Measurements from ENCODE around the gene CDC42SE2. TPM values are rescaled to one million over a fixed set of nuclear protein-coding genes. Genes with fewer than 3 reads are reported as not detected.

The CDC42SE2 gene
- total RNA-seq, 6 experiments from 2014 or later: 14.2 to 18.0 (median 16.4) TPM

- no peaks in the 10 kb centered on the region for H3K9me3 Mint-ChIP-seq
- H3K4me3 Mint-ChIP-seq: no peak overlapping the region
- H3K36me3 Mint-ChIP-seq (ENCODE audit: low read depth): no peaks in the 10 kb centered on the region
- no peak for TF ChIP-seq CTCF (IDR thresholded peaks at IDR 0.05)
- peaks cover 22% of the 10 kb centered on the region for H3K4me1 Mint-ChIP-seq (ENCODE audit: low read depth)
- H3K27me3 Mint-ChIP-seq (ENCODE audit: insufficient read depth): no peaks in the 10 kb centered on the region
- H3K27ac Mint-ChIP-seq: no peak overlapping the region
- no peak for DNase-seq
Measured at GRCh38 chr5:131221008-131221703, 42.7 kb upstream of the CDC42SE2 start.

- H3K4me3 Mint-ChIP-seq: no peak overlapping the region
- no peaks in the 10 kb centered on the region for H3K36me3 Mint-ChIP-seq (ENCODE audit: low read depth)
- H3K4me1 Mint-ChIP-seq (ENCODE audit: low read depth): peaks cover 22% of the 10 kb centered on the region
- TF ChIP-seq CTCF (IDR thresholded peaks at IDR 0.05): no peak
- DNase-seq: peak; percentile 10
- no peaks in the 10 kb centered on the region for H3K9me3 Mint-ChIP-seq
- H3K27ac Mint-ChIP-seq: no peak overlapping the region
- H3K27me3 Mint-ChIP-seq (ENCODE audit: insufficient read depth): no peaks in the 10 kb centered on the region
Measured at GRCh38 chr5:131221888-131222287, 42.0 kb upstream of the CDC42SE2 start.

DNA sequence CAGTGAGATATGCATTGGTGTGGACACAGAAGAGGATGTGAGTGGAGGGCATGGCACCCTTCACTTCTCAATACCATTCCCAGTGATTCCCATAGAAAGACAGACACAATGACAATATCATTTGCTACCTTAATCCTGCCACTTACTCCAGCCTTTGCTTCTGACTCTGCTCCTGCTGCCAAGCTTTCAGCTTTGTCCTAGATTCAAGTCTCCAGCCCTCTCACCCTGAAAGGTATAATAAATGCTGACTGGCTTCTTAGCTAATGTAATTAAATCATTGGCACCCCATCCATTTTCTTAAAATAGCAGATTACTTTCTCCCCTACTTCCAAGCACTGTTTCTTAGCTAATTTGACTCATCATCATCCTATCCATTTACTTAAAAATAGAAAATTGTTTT, 41.1 kb upstream of the CDC42SE2 start:
- no peak for TF ChIP-seq CTCF (IDR thresholded peaks at IDR 0.05)
- Mint-ChIP-seq H3K27ac (no peak overlapping the region), H3K9me3 (no peaks in the 10 kb centered on the region), H3K36me3 (ENCODE audit: low read depth) (no peaks in the 10 kb centered on the region), H3K27me3 (ENCODE audit: insufficient read depth) (no peaks in the 10 kb centered on the region), H3K4me1 (ENCODE audit: low read depth) (peaks cover 20% of the 10 kb centered on the region), H3K4me3 (no peak overlapping the region)
- DNase-seq: no peak

DNA sequence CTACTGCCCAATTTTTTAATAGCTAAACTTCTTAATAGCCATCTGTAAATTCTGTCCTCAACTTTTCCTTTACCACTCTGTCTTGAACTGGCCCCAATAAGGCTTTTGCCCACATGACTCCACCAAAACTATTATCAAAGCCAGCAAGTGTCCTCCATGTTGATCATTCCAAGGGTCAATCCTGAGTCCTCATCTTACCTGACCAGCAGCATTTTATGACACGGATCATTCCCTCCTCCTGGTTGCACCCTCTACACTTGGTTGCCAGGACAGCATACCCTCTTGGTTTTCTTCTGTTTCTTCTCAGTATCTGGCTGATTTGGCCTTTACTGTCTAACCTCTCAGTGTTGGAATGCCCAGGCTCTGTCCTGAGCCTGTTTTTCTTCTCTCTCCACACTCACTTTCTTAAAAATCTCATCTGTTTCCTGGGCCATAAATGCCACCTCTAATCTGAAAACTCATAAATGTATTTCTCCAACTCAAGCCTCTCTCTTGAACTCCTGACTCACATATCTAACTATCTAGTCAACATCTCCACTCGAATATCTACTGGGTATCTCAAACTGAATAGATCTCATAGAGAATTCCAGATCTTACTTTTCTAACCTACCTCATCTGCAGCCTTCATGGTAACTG, 40.0 kb upstream of the CDC42SE2 start:
- Mint-ChIP-seq H3K4me1 (ENCODE audit: low read depth) (peaks cover 9% of the 10 kb centered on the region), H3K27me3 (ENCODE audit: insufficient read depth) (peaks cover 3% of the 10 kb centered on the region; the same call in 1 of the 2 replicates), H3K4me3 (no peak overlapping the region), H3K9me3 (no peaks in the 10 kb centered on the region), H3K36me3 (ENCODE audit: low read depth) (no peaks in the 10 kb centered on the region), H3K27ac (no peak overlapping the region)
- no peak for TF ChIP-seq CTCF (IDR thresholded peaks at IDR 0.05)
- peak; percentile 77 for DNase-seq

DNA sequence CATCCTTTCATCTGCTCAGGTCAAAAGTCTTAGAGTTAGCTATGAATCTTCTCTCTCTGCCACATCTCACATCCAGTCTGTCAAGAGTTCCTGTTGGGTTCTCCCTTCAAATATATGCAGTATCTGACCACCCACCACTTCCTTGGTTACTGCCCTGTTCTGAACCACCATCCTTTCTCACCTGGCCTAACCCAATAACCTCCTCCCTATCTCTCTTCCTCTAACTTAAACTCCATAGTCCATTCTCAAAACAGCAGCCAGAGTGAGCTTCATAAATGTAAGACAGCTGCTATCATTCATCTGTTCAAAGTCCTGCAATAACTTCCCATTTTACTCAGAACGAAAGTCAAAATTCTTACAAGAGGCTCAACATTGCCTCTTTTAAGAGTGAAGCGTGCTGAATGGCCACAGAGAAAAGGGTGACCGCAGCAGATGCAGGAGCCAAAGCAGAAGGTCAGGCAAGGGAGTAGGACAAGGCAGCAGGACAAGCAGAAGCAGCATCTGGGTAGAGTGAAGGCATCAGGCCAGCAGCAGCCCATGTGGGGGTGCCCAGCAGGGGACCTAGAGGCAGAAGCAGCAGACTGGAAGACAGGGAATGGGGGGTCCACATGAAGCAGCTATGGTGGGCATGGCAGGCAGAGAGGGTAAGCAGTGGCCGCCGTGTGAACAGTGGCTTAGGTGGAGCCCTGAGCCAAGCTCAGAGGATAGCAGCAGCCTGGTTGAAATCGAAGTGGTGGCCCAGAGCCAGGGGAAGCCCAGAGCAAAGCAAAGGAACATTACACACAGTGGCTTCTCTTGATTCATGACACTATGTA, 39.3 kb upstream of the CDC42SE2 start:
- H3K27ac Mint-ChIP-seq: no peak overlapping the region
- no peak for DNase-seq
- no peak for TF ChIP-seq CTCF (IDR thresholded peaks at IDR 0.05)
- H3K36me3 Mint-ChIP-seq (ENCODE audit: low read depth): no peaks in the 10 kb centered on the region
- no peaks in the 10 kb centered on the region for H3K9me3 Mint-ChIP-seq
- peaks cover 3% of the 10 kb centered on the region; the same call in 1 of the 2 replicates for H3K27me3 Mint-ChIP-seq (ENCODE audit: insufficient read depth)
- H3K4me3 Mint-ChIP-seq: no peak overlapping the region
- peaks cover 2% of the 10 kb centered on the region for H3K4me1 Mint-ChIP-seq (ENCODE audit: low read depth)

Measured in HFFc6 (cell line).